AG04450 (cell line): Measurements from ENCODE around the gene POT1. TPM values are rescaled to one million over a fixed set of nuclear protein-coding genes. Genes with fewer than 3 reads are reported as not detected.
A peak's percentile ranks its signal among the peaks of the same experiment; 100 is the strongest.

Source experiments
- CTCF ChIA-PET: fragments of 300-600, 350-600 bp; formaldehyde crosslinking; extraction: SDS; loops from one replicate; lab custom pipeline; 2022; ENCODE audit warnings: antibody characterized with exemption, inconsistent platforms; lab: Charles Lee
- POLR2A ChIA-PET: fragments of 350-600 bp; formaldehyde crosslinking; extraction: SDS; loops from one replicate; lab custom pipeline; 2021; ENCODE audit warnings: antibody characterized with exemption, inconsistent platforms; lab: Yijun Ruan, JAX
- DNase-seq: peaks from one replicate; pipeline ENCODE4 v3.0.0-alpha.2; 2011; ENCODE audit warnings: low read depth, low spot score
- H3K27ac ChIP-seq: one replicate; pipeline ENCODE4 v1.5.1; 2012; ENCODE audit warnings: low read depth, low read length, control low read depth
- H3K27me3 ChIP-seq: one replicate; pipeline ENCODE4 v1.6.0; 2012; ENCODE audit warnings: low read length; ENCODE audit not compliant: control insufficient read depth, insufficient read depth
- H3K4me3 ChIP-seq: 2 replicates; pipeline ENCODE4 v1.5.1; 2011; ENCODE audit warnings: mild to moderate bottlenecking, low read depth, low read length, control low read depth
- H3K9me3 ChIP-seq: 2 replicates; pipeline ENCODE4 v1.5.1; 2012; ENCODE audit warnings: low read length; ENCODE audit not compliant: control insufficient read depth, insufficient read depth
- CTCF ChIP-seq: IDR thresholded peaks from 2 replicates; pipeline ENCODE4 v1.5.1; 2011; ENCODE audit warnings: low read depth, low read length, control low read depth, inconsistent platforms
- polyA plus RNA-seq: library from polyadenylated mRNA; depleted of rRNA; stranded (reverse); fragments of >200 nt; gene quantifications from 2 replicates; pipeline ENCODE4 v1.2.3, GENCODE V29; 2011

POT1 gene
- polyA plus RNA-seq, 1 experiment, result 36.5 TPM

GRCh38 chr7:124784879-124785818 lies 144.5 kb downstream of the POT1 start:
- Histone ChIP-seq H3K27me3 (no peaks in the 10 kb centered on the region), H3K4me3 (no peak overlapping the region), H3K27ac (no peak overlapping the region), H3K9me3 (no peaks in the 10 kb centered on the region)
- ChIA-PET POLR2A (interaction anchor here (0.9 kb wide), 1 partner anchor 19 kb away, joined by 4 read pairs; the partner anchor contains the start of gene GPR37), CTCF (interaction anchor here (0.6 to 7.1 kb wide), 44 partner anchors 8 to 758 kb away, joined by 3 to 110 read pairs (median 4); partner anchors contain the start of gene GPR37)
- TF ChIP-seq CTCF, result peak; percentile 95
- peak; percentile 65 for DNase-seq

- ChIA-PET CTCF (interaction anchor here (0.6 to 7.1 kb wide), 5 partner anchors 15 to 629 kb away, joined by 3 to 110 read pairs (median 25); partner anchors contain the start of gene GPR37), POLR2A (no interaction called here)
- TF ChIP-seq CTCF, result no peak
- no peak overlapping the region for H3K27ac ChIP-seq
- H3K9me3 ChIP-seq, result no peaks in the 10 kb centered on the region
- no peak overlapping the region for H3K4me3 ChIP-seq
- no peaks in the 10 kb centered on the region for H3K27me3 ChIP-seq
- no peak for DNase-seq
Measured at GRCh38 chr7:124783271-124783670, 146.4 kb downstream of the POT1 start.

GRCh38 chr7:124781907-124782734 lies 147.5 kb downstream of the POT1 start:
- CTCF ChIA-PET, result interaction anchor here (0.6 to 7.1 kb wide), 5 partner anchors 14 to 628 kb away, joined by 3 to 110 read pairs (median 25); partner anchors contain the start of gene GPR37
- POLR2A ChIA-PET, result no interaction called here
- DNase-seq, result no peak
- Histone ChIP-seq H3K9me3 (no peaks in the 10 kb centered on the region), H3K27ac (no peak overlapping the region), H3K27me3 (no peaks in the 10 kb centered on the region), H3K4me3 (no peak overlapping the region)
- TF ChIP-seq CTCF, result no peak

GRCh38 chr7:124781418-124781817 lies 148.2 kb downstream of the POT1 start:
- ChIA-PET CTCF (interaction anchor here (1.8 kb wide), 1 partner anchor 16 kb away, joined by 8 read pairs; the partner anchor contains the start of gene GPR37), POLR2A (no interaction called here)
- no peak overlapping the region for H3K27ac ChIP-seq
- no peaks in the 10 kb centered on the region for H3K27me3 ChIP-seq
- TF ChIP-seq CTCF, result no peak
- no peak overlapping the region for H3K4me3 ChIP-seq
- no peak for DNase-seq
- H3K9me3 ChIP-seq, result no peaks in the 10 kb centered on the region
